Esophagus squamous epithelium (tissue), 4 donors: ENCODE measurements around the gene TOMM20.

ENCODE experiments used
- CTCF ChIP-seq, 6 experiments: fragments of 450-650 bp in 4 of 6; fragments of 200-600 bp in 2 of 6; sonication (generic) in 2 of 6; IDR thresholded peaks; one replicate each; pipeline ENCODE4 v1.5.1; 2016 to 2019; ENCODE audit warnings: antibody characterized with exemption in 6 of 6, mild to moderate bottlenecking in 4 of 6, moderate library complexity in 4 of 6
- POLR2A ChIP-seq, 4 donors: fragments of 450-650 bp; IDR thresholded peaks; one replicate each; pipeline ENCODE4 v1.6.1; 2017; ENCODE audit warnings: antibody characterized with exemption in 4 of 4, mild to moderate bottlenecking in 4 of 4, moderate library complexity in 3 of 4

DNA sequence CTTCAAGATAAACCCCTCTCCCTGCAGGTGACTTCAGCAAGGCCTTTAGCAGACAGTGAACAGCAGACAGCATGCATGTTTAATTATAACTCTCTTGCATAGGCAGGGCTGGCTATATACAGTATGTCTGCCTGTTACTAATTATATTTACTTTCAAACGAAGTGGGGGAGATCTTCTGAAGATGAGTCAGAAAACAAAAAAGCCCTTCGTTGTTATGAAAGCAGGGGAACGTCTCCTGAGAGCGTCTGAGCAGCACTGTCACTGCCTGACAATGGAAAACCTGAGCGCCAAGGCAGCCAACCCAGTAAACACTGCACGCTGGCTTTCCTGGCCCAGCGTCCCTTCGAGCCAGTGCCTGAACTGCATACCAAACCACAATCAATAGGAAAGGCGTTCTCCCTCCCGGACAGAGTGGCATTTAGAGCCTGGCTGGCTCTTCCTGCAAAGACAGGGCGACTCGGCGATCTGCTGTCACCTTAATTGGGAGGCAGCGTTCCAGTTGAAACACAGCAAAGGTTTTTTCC is 54.1 kb downstream of the TOMM20 start:
- TF ChIP-seq CTCF (IDR thresholded peaks at IDR 0.05) (no peak), POLR2A (IDR thresholded peaks at IDR 0.05) (no peak)
